Measurements from ENCODE around the gene NANP. TPM values are rescaled to one million over a fixed set of nuclear protein-coding genes. Genes with fewer than 3 reads are reported as not detected.
A peak's percentile ranks its signal among the peaks of the same experiment; 100 is the strongest.

The NANP gene
- total and polyA plus RNA-seq, 2 of the 13 experiments (the other 11 are each of a cell fraction or from before 2014, with no cell fraction given) = 8.9 to 21.5 TPM

- no peak for TF ChIP-seq ZNF136 (CRISPR knock-in tag; IDR thresholded peaks at IDR 0.05; ENCODE audit: low read depth)
- no peak for TF ChIP-seq FOXA1 (IDR thresholded peaks at IDR 0.05)
- TF ChIP-seq FOXA1 (CRISPR knock-in tag; IDR thresholded peaks at IDR 0.05) = 0 out of 2 replicates have a peak, but pooled peaks have one; percentile 2
- TF ChIP-seq KDM4B (CRISPR knock-in tag; IDR thresholded peaks at IDR 0.05) = no peak
- TF ChIP-seq ZNF33A (CRISPR knock-in tag; IDR thresholded peaks at IDR 0.05; ENCODE audit: borderline replicate concordance) = no peak
- 0 out of 2 replicates have a peak, but pooled peaks have one; percentile 22 for TF ChIP-seq ZBTB7A (CRISPR knock-in tag; IDR thresholded peaks at IDR 0.05)
- no peak for TF ChIP-seq ZNF780A (CRISPR knock-in tag; IDR thresholded peaks at IDR 0.05)
- TF ChIP-seq ZNF34 (CRISPR knock-in tag; IDR thresholded peaks at IDR 0.05; ENCODE audit: borderline replicate concordance) = no peak
- no peak for TF ChIP-seq RXRA (CRISPR knock-in tag; IDR thresholded peaks at IDR 0.05)
- TF ChIP-seq TEAD2 (CRISPR knock-in tag; IDR thresholded peaks at IDR 0.05) = no peak
- TF ChIP-seq HOMEZ (CRISPR knock-in tag; IDR thresholded peaks at IDR 0.05; ENCODE audit: low read depth) = no peak
- no peak for TF ChIP-seq ZNF615 (CRISPR knock-in tag; IDR thresholded peaks at IDR 0.05; ENCODE audit: borderline replicate concordance)
- TF ChIP-seq ZNF280B (CRISPR knock-in tag; IDR thresholded peaks at IDR 0.05; ENCODE audit: borderline replicate concordance) = no peak
- TF ChIP-seq ATF5 (CRISPR knock-in tag; IDR thresholded peaks at IDR 0.05; ENCODE audit: low read depth) = no peak
- TF ChIP-seq ZNF263 (CRISPR knock-in tag; IDR thresholded peaks at IDR 0.05) = no peak
- TF ChIP-seq GFI1 (CRISPR knock-in tag; IDR thresholded peaks at IDR 0.05; ENCODE audit: borderline replicate concordance) = peak; percentile 78
- no peak for TF ChIP-seq ZNF629 (CRISPR knock-in tag; conservative IDR thresholded peaks at IDR 0.05)
- TF ChIP-seq KLF9 (CRISPR knock-in tag; IDR thresholded peaks at IDR 0.05; ENCODE audit: low read depth) = 0 out of 2 replicates have a peak, but pooled peaks have one; percentile 17
- no peak; the same call in 1 of the 2 replicates for TF ChIP-seq DNMT1 (CRISPR knock-in tag; IDR thresholded peaks at IDR 0.05)
- TF ChIP-seq DMAP1 (CRISPR knock-in tag; IDR thresholded peaks at IDR 0.05) = no peak; the same call in 1 of the 2 replicates
- peak; percentile 20; the same call in 1 of the 2 replicates for TF ChIP-seq HCFC1 (IDR thresholded peaks at IDR 0.05; ENCODE audit: low read depth, low read length)
- no peak for TF ChIP-seq ISL2 (CRISPR knock-in tag; IDR thresholded peaks at IDR 0.05)
- no peak for TF ChIP-seq ZEB1 (IDR thresholded peaks at IDR 0.05; ENCODE audit: insufficient replicate concordance, low read depth)
- no peak for TF ChIP-seq RBM39 (IDR thresholded peaks at IDR 0.05; ENCODE audit: low read depth, low read length, poor library complexity, severe bottlenecking)
- TF ChIP-seq ZBTB37 (CRISPR knock-in tag; IDR thresholded peaks at IDR 0.05) = peak; percentile 0; the same call in 1 of the 2 replicates
- no peak; the same call in 1 of the 2 replicates for TF ChIP-seq ZNF121 (CRISPR knock-in tag; IDR thresholded peaks at IDR 0.05)
- no peak for TF ChIP-seq TEAD3 (CRISPR knock-in tag; optimal IDR thresholded peaks at IDR 0.05; ENCODE audit: borderline replicate concordance)
- TF ChIP-seq MIER2 (CRISPR knock-in tag; IDR thresholded peaks at IDR 0.05) = no peak; the same call in 1 of the 2 replicates
- no peak; the same call in 1 of the 2 replicates for TF ChIP-seq CHCHD3 (CRISPR knock-in tag; IDR thresholded peaks at IDR 0.05)
Measured at GRCh38 chr20:25624500-25624939, 706 bp upstream of the NANP start (continued).

Measured in HepG2 (cell line).